Heart left ventricle (tissue), 16 donors: ENCODE results near the gene CCDC137. TPM values are rescaled to one million over a fixed set of nuclear protein-coding genes. Genes with fewer than 3 reads are reported as not detected.
A peak's percentile ranks its signal among the peaks of the same experiment; 100 is the strongest.

ENCODE experiments used
- ATAC-seq, 4 donors: fragments of 200-7000 bp; cut with Tn5 transposase; one replicate each; pipeline ENCODE4 v1.9.1; 2020 to 2022; ENCODE audit warnings: moderate library complexity in 4 of 4, mild to moderate bottlenecking in 3 of 4, moderate number of reproducible peaks in 1 of 4
- DNase-seq, 5 donors: peaks; one replicate each; pipeline ENCODE4 v3.0.0-alpha.2; 2020
- H3K27ac ChIP-seq, 12 donors: fragments of 200-600 bp; sonication (generic) in 4 of 12; one replicate each; pipeline versions ENCODE4 v1.5.0 to v1.8.0; 2016 to 2022; ENCODE audit warnings: mild to moderate bottlenecking in 2 of 12
- H3K27me3 ChIP-seq, 9 donors: fragments of 200-600 bp; sonication (generic) in 2 of 9; one replicate each; pipeline versions ENCODE4 v1.5.1 to v1.8.0; 2016 to 2022; ENCODE audit warnings: mild to moderate bottlenecking in 3 of 9
- H3K36me3 ChIP-seq, 9 donors: fragments of 200-600 bp; sonication (generic) in 2 of 9; one replicate each; pipeline versions ENCODE4 v1.5.0 to v1.8.0; 2018 to 2022; ENCODE audit warnings: mild to moderate bottlenecking in 2 of 9
- H3K4me1 ChIP-seq, 12 donors: fragments of 200-600 bp; sonication (generic) in 4 of 12; one replicate each; pipeline versions ENCODE4 v1.5.0 to v1.8.0; 2016 to 2022; ENCODE audit warnings: mild to moderate bottlenecking in 3 of 12
- H3K4me3 ChIP-seq, 12 donors: fragments of 200-600 bp; sonication (generic) in 4 of 12; one replicate each; pipeline versions ENCODE4 v1.5.0 to v1.8.0; 2017 to 2022; ENCODE audit warnings: mild to moderate bottlenecking in 9 of 12, moderate library complexity in 4 of 12
- H3K9me3 ChIP-seq, 12 donors: fragments of 200-600 bp; sonication (generic) in 4 of 12; one replicate each; pipeline versions ENCODE4 v1.5.0 to v1.8.0; 2016 to 2022; ENCODE audit warnings: mild to moderate bottlenecking in 1 of 12
- CTCF ChIP-seq, 12 donors: fragments of 200-600 bp; sonication (generic) in 4 of 12; IDR thresholded peaks; one replicate each; pipeline versions ENCODE4 v1.5.0 to v1.8.0; 2018 to 2022; ENCODE audit warnings: antibody characterized with exemption in 12 of 12, mild to moderate bottlenecking in 5 of 12
- POLR2A ChIP-seq, 2 donors: fragments of 450-650 bp; IDR thresholded peaks; one replicate each; pipeline ENCODE4 v1.6.1; 2017; ENCODE audit warnings: antibody characterized with exemption in 2 of 2, mild to moderate bottlenecking in 2 of 2, moderate library complexity in 2 of 2
- WGBS, 4 donors: extraction: QIAGEN DNeasy Blood & Tissue Kit in 2 of 4; methylation state at CpG; one replicate each; pipeline versions ENCODE4 v1.1.5 to v1.1.7; 2013 to 2018; 5-methylcytosine and 5-hydroxymethylcytosine counted together
- intact Hi-C, 10 donors: fragments of 100-400 bp; cut with DNase I; formaldehyde crosslinking; loops; one replicate each; pipeline versions ENCODE4 v1.11.1 to v1.14.2; 2022
- polyA plus RNA-seq, 2 donors: library from polyadenylated mRNA; stranded (reverse); fragments of 200-250 nt; gene quantifications; one replicate each; pipeline ENCODE4 v1.2.3, GENCODE V29; 2013
- total RNA-seq, 9 donors: library from RNA; depleted of rRNA in 2 of 9; stranded (reverse); fragments of >200 nt in 2 of 9; fragmentation: NEBNext Ultra II Directional in 3 of 9; extraction: Animal tissue kit (Norgen Biotek cat#: 25700) in 3 of 9; gene quantifications; one replicate each; pipeline versions ENCODE4 v1.1.0 to v1.2.4, GENCODE V29; 2016 to 2023
- donor health status: ischemic (EF 13 %, LVEDD 7.1; RV severe dilation, severe dysfunction).
- donor health status: healthy with polysubstance abuse.
- donor health status: DM: no; HTN: yes; CAD: no.
- donor health status: DM: no; HTN: no; CAD: no.
- donor health status: ischemic (EF 25% LVEDD 6.9; RV normal size, moderate dysfunction).
- donor health status: ischemic (EF 25% LVEDD 5.7; RV mildly dilated, moderate dysfunction).
- donor health status: healthy.
- donor health status: DM: yes; HTN: yes; CAD: no.
- donor health status: ischemic (EF 35%, LVEDD 5.7; RV mildly dilated, moderate dysfunction).
- donor health status: nonischemic (EF 11% LVEDD 7.7; RV severe dilation, severe dysfunction).
- donor health status: DM: yes; HTN: yes; CAD: no.
- donor health status: PGD.
- donor health status: ischemic (EF 29% LVEDD 5.4; RV normal size, mild dysfunction).
- donor health status: nonischemic (EF 23%, LVEDD 6.1; RV moderate dilation, normal function).

CCDC137 gene
- total and polyA plus RNA-seq, 11 donors, result 3.5 to 20.0 (median 7.8) TPM

DNA sequence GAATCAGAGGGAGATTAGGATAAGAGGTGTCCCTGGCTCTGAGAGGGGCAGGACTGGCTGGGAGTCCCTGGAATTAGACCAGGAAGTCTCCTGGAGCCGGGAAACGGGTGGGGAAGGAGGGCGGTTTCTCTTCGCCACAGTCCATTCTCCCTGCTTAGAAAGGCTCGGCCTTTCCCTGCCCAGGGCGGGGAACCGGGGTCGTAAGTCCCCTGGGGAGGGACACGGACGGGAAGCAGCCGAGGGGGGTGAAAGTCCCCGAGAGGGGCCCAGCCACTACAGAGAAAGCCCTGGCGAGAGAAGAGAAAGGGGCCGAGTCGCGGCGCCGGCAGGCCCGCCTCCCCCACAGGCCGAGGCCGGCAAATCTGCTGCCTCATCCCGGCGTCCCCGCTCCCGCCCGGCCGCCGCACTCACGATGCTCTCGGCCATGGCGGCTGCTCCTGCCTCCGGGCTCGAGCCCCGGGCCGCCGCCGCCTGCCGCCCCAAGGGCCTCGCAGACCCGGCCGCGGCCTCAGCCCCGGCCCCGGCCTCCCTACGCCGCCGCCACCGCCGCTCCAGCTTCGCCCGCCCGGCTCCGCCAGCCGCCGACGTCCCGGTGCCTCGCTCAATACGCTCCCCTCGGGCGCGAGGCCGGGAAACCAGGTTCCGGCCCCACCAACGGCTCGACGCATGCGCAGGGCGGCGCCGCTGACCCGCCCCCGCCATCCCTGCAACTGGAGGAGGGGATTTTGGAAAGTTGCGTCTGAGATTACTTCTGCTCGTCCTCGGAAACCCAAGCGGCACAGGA is 29.8 kb upstream of the CCDC137 start, which contains the start of the genes NPLOC4 and TSPAN10:
Gene NPLOC4 (minus strand): TSS at position 608 of the 784 bp plus-strand sequence. CDS start 182 bp downstream, at position 426.
Gene TSPAN10 (plus strand): TSS at position 692 of the 784 bp plus-strand sequence. CDS start 5,217 bp downstream, outside the sequence.
- DNase-seq (peak; percentile 86 to 94 (median 89)), ATAC-seq (peak; percentile 48 to 93 (median 88))
- Histone ChIP-seq H3K27ac (peak within 1 kb of the TSS; percentile 73 to 97 (median 95)), H3K9me3 (no peaks in the 10 kb centered on the region), H3K36me3 (peaks cover 0 to 12% (median 0%) of the 10 kb centered on the region in 9 donors), H3K4me3 (peak within 1 kb of the TSS; percentile 71 to 100 (median 92)), H3K27me3 (no peaks in the 10 kb centered on the region), H3K4me1 (peaks cover 10 to 48% (median 32%) of the 10 kb centered on the region in 12 donors)
- intact Hi-C loops, result loop anchor here in 3 of 10 donors (2.0 kb wide), 2 partner anchors 28 to 30 kb away; partner anchors contain the start of genes CCDC137 (in 2 of the 3) and OXLD1 (in 2 of the 3)
- peak; percentile 37 to 39 for TF ChIP-seq POLR2A (IDR thresholded peaks at IDR 0.05)
- peak in 1 of 12 donors; percentile 8 for TF ChIP-seq CTCF (IDR thresholded peaks at IDR 0.05)
- WGBS, 4 donors, result 0 to 1% (median 1%) methylated on average over 44 to 77 of the region's 77 CpGs

GRCh38 chr17:81638683-81639082 is 27.9 kb upstream of the CCDC137 start:
- intact Hi-C loops, result no loop called here

GRCh38 chr17:81640011-81640410 is 26.5 kb upstream of the CCDC137 start:
- no peaks in the 10 kb centered on the region for H3K9me3 ChIP-seq
- H3K27me3 ChIP-seq, result no peaks in the 10 kb centered on the region
- H3K27ac ChIP-seq, result no peak overlapping the region
- no peak for ATAC-seq
- H3K4me1 ChIP-seq, result peaks cover 9 to 22% (median 12%) of the 10 kb centered on the region in 12 donors
- H3K4me3 ChIP-seq, result no peak overlapping the region
- no peak for DNase-seq
- no peaks in the 10 kb centered on the region for H3K36me3 ChIP-seq
- 92 to 95% (median 93%) methylated on average over 9 of the region's 9 CpGs for WGBS, 4 donors
- intact Hi-C loops, result no loop called here
- TF ChIP-seq POLR2A (IDR thresholded peaks at IDR 0.05), result no peak
- no peak for TF ChIP-seq CTCF (IDR thresholded peaks at IDR 0.05)

More at GRCh38 chr17:81638683-81639082, 27.9 kb upstream of the CCDC137 start:
- ATAC-seq (no peak), DNase-seq (no peak)
- H3K27me3 ChIP-seq, result no peaks in the 10 kb centered on the region
- peaks cover 0 to 4% (median 0%) of the 10 kb centered on the region in 9 donors for H3K36me3 ChIP-seq
- TF ChIP-seq POLR2A (IDR thresholded peaks at IDR 0.05), result no peak
- no peak for TF ChIP-seq CTCF (IDR thresholded peaks at IDR 0.05)
- H3K9me3 ChIP-seq, result no peaks in the 10 kb centered on the region
- WGBS, 4 donors, result 62 to 72% (median 63%) methylated on average over 4 of the region's 4 CpGs
- no peak overlapping the region for H3K27ac ChIP-seq
- no peak overlapping the region for H3K4me3 ChIP-seq
- H3K4me1 ChIP-seq, result peaks cover 10 to 36% (median 24%) of the 10 kb centered on the region in 12 donors

- intact Hi-C loops, result no loop called here
- TF ChIP-seq POLR2A (IDR thresholded peaks at IDR 0.05), result no peak
- no peak for TF ChIP-seq CTCF (IDR thresholded peaks at IDR 0.05)
Observed at GRCh38 chr17:81641825-81642489, 24.6 kb upstream of the CCDC137 start.

More at GRCh38 chr17:81641825-81642489, 24.6 kb upstream of the CCDC137 start:
- 91 to 96% (median 93%) methylated on average over 15 to 17 of the region's 17 CpGs for WGBS, 4 donors
- no peak for ATAC-seq
- no peak for DNase-seq
- Histone ChIP-seq H3K9me3 (no peaks in the 10 kb centered on the region), H3K4me3 (no peak overlapping the region), H3K36me3 (no peaks in the 10 kb centered on the region), H3K27ac (no peak overlapping the region), H3K4me1 (peaks cover 0 to 7% (median 2%) of the 10 kb centered on the region in 12 donors), H3K27me3 (peaks cover 0 to 5% (median 0%) of the 10 kb centered on the region in 9 donors)
